Left ventricle myocardium inferior (tissue), 1 donor: ENCODE data around the gene LRRFIP1. TPM values are rescaled to one million over a fixed set of nuclear protein-coding genes. Genes with fewer than 3 reads are reported as not detected.
"Not testable (repeated sequence)": the region's sequence is repeated elsewhere in the genome, so short reads cannot be mapped to it uniquely, and the experiment has no call there.

Experiments used
- DNase-seq: peaks from one replicate; pipeline ENCODE4 v3.0.0-alpha.2; 2020
- H3K27ac ChIP-seq: fragments of 200-600 bp; replicated peaks from 2 replicates; pipeline ENCODE4 v1.8.0; 2021
- H3K27me3 ChIP-seq: fragments of 200-600 bp; 2 replicates; pipeline ENCODE4 v1.8.0; 2021; ENCODE audit warnings: low read depth
- H3K36me3 ChIP-seq: fragments of 200-600 bp; 2 replicates; pipeline ENCODE4 v1.8.0; 2021
- H3K4me1 ChIP-seq: fragments of 200-600 bp; 2 replicates; pipeline ENCODE4 v1.8.0; 2021
- H3K4me3 ChIP-seq: fragments of 200-600 bp; 2 replicates; pipeline ENCODE4 v1.8.0; 2021; ENCODE audit warnings: mild to moderate bottlenecking, moderate library complexity
- H3K9me3 ChIP-seq: fragments of 200-600 bp; replicated peaks from 2 replicates; pipeline ENCODE4 v1.8.0; 2021
- intact Hi-C: fragments of 100-400 bp; cut with micrococcal nuclease; formaldehyde crosslinking; loops from one replicate; pipeline ENCODE4 v1.11.0; 2022
- total RNA-seq: library from RNA; stranded (reverse); fragmentation: NEBNext Ultra II Directional; extraction: Animal tissue kit (Norgen Biotek cat#: 25700); gene quantifications from one replicate; pipeline ENCODE4 v1.2.1, GENCODE V29; 2021
- TF ChIP-seq, protein P1 (sequence below): fragments of 200-600 bp; IDR thresholded peaks from 2 replicates; pipeline ENCODE4 v1.8.0; 2021; ENCODE audit warnings: antibody characterized with exemption, mild to moderate bottlenecking, borderline replicate concordance
- donor health status: DM: no; HTN: yes; CAD: no; lungs with severe emphysema.

LRRFIP1 gene
- total RNA-seq, 1 donor from 2014 or later = 97.1 TPM

DNA sequence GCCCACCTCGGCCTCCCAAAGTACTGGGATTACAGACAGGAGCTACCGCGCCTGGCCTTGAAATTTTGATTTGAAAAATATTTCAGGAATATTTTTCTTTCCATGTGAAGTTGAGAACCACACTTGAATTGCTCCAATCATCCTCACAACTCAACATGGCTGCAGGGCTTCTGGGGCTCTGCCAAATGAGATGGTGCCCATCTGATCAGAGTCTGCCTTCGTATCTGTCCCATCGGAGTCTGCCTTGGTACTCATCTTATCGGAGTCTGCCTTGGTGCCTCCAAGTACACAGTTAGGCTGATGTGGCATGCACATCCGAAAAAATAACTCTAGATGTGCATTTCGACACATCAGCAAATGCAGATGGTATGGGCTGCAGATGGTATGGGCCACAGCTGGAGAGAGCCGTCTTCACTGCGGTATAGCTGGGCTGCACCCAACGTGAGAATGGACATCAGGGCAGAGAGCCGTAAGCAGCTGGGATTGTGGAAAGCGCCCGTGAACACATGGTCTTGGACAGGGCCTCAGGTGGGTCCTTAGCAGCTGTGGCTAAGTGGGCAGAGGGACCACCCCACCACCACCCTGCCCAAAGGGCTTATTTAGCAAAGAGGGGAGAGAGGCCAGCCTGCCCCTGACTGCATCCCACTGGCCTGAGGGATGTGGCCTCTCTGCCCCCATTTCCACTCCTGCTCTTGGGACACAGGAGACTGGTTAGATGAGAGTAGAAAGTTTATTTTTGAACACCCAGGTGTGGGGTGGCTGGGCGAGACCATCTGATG lies 119.1 kb downstream of the LRRFIP1 start:
- Histone ChIP-seq H3K27ac (no peak overlapping the region), H3K36me3 (peaks cover 47% of the 10 kb centered on the region), H3K4me1 (peaks cover 40% of the 10 kb centered on the region), H3K9me3 (no peaks in the 10 kb centered on the region), H3K4me3 (no peak overlapping the region), H3K27me3 (no peaks in the 10 kb centered on the region)
- TF ChIP-seq, protein P1, sequence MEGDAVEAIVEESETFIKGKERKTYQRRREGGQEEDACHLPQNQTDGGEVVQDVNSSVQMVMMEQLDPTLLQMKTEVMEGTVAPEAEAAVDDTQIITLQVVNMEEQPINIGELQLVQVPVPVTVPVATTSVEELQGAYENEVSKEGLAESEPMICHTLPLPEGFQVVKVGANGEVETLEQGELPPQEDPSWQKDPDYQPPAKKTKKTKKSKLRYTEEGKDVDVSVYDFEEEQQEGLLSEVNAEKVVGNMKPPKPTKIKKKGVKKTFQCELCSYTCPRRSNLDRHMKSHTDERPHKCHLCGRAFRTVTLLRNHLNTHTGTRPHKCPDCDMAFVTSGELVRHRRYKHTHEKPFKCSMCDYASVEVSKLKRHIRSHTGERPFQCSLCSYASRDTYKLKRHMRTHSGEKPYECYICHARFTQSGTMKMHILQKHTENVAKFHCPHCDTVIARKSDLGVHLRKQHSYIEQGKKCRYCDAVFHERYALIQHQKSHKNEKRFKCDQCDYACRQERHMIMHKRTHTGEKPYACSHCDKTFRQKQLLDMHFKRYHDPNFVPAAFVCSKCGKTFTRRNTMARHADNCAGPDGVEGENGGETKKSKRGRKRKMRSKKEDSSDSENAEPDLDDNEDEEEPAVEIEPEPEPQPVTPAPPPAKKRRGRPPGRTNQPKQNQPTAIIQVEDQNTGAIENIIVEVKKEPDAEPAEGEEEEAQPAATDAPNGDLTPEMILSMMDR = no peak
- DNase-seq = no peak
- intact Hi-C loops = loop anchor here (5.0 kb wide), 1 partner anchor 164 kb away; no protein-coding TSS in a partner anchor

DNA sequence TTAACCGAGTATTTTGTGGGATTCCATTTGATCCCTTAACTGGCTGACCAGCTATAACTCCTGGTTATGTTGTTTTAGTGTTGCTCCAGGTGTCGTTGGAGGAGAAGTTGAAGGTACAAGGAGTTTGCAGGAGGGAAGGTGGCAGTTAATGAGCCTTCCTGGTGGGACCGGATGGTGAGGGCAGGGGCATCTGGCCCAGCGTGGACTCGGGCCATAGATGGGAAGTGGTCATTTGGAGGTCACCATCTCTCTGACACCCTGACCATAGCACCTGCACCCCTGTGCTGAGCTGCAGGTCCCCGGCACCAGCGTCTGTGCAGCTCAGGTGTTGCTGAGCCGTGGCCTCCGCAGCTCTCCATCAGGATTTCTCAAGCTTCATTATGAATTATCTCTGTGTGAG lies 119.8 kb downstream of the LRRFIP1 start:
- Histone ChIP-seq H3K9me3 (no peaks in the 10 kb centered on the region), H3K36me3 (peaks cover 54% of the 10 kb centered on the region), H3K27ac (no peak overlapping the region), H3K4me3 (no peak overlapping the region), H3K4me1 (peaks cover 33% of the 10 kb centered on the region), H3K27me3 (no peaks in the 10 kb centered on the region)
- intact Hi-C loops = loop anchor here (5.0 kb wide), 1 partner anchor 165 kb away; no protein-coding TSS in a partner anchor
- TF ChIP-seq, protein P1 = no peak
- no peak for DNase-seq

DNA sequence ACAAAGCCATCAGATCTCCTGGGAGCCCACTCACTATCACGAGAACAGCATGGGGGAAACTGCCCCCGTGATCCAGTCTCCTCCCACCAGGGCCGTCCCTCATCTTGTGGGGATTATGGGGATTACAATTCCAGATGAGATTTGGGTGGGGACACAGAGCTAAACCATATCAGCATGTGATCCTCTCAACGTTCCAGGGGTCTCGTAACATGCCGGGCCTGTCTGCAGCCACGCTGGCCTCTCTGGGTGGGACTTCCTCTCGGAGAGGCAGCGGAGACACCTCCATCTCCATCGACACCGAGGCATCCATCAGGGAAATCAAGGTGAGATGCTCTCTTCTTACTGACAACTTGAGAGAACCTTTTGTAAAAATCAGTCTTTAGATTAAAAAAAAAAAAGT lies 121.6 kb downstream of the LRRFIP1 start:
- H3K4me3 ChIP-seq = no peak overlapping the region
- no peaks in the 10 kb centered on the region for H3K27me3 ChIP-seq
- peaks cover 15% of the 10 kb centered on the region for H3K4me1 ChIP-seq
- intact Hi-C loops = loop anchor here (5.0 kb wide), 1 partner anchor 167 kb away; no protein-coding TSS in a partner anchor
- H3K9me3 ChIP-seq = no peaks in the 10 kb centered on the region
- TF ChIP-seq, protein P1 = no peak
- H3K27ac ChIP-seq = no peak overlapping the region
- H3K36me3 ChIP-seq = peaks cover 72% of the 10 kb centered on the region
- DNase-seq = no peak

DNA sequence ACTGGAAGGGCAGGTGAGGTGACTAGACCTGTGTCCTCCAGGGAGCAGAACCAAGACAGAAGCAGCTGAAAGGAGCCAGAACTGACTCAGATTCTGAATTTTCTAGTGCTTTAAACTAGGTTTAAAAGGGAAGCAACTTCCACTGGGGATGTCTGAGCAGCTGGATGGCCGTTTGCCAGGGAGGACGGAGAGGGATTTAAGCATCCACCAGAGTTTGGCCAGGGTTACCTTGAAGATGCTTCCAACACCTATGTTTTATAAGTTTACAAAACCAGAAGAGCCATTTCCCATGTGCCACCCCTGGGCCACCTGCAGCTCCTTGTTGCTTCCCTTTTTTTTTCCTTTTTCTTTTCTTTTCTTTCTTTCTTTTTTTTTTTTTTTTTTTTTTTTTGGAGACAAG lies 122.6 kb downstream of the LRRFIP1 start:
- no peak for DNase-seq
- intact Hi-C loops = loop anchor here (5.0 kb wide), 1 partner anchor 168 kb away; no protein-coding TSS in a partner anchor
- H3K4me3 ChIP-seq = no peak overlapping the region
- no peaks in the 10 kb centered on the region for H3K27me3 ChIP-seq
- peaks cover 82% of the 10 kb centered on the region for H3K36me3 ChIP-seq
- no peak overlapping the region for H3K27ac ChIP-seq
- peaks cover 6% of the 10 kb centered on the region for H3K4me1 ChIP-seq
- TF ChIP-seq, protein P1 = no peak
- no peaks in the 10 kb centered on the region for H3K9me3 ChIP-seq

DNA sequence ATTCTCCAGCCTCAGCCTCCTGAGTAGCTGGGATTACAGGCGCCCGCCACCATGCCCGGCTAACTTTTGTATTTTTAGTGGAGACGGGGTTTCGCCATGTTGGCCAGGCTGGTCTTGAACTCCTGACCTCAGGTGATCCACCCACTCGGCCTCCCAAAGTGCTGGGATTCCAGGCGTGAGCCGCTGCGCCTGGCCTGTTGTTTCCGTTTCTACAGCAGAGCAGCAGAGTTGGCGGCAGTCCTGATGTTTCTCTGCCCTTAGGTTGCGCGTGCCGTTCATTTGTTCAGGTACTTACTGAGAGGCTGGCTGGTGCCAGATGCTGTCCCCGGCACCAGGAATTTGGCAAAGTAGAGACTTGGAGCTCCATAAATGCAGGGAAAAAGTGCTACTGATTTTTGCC lies 123.1 kb downstream of the LRRFIP1 start:
- H3K4me3 ChIP-seq, H3K27ac ChIP-seq, H3K4me1 ChIP-seq, DNase-seq, H3K9me3 ChIP-seq, H3K27me3 ChIP-seq, intact Hi-C loops: not testable (repeated sequence)
- H3K36me3 ChIP-seq = peaks cover 87% of the 10 kb centered on the region

DNA sequence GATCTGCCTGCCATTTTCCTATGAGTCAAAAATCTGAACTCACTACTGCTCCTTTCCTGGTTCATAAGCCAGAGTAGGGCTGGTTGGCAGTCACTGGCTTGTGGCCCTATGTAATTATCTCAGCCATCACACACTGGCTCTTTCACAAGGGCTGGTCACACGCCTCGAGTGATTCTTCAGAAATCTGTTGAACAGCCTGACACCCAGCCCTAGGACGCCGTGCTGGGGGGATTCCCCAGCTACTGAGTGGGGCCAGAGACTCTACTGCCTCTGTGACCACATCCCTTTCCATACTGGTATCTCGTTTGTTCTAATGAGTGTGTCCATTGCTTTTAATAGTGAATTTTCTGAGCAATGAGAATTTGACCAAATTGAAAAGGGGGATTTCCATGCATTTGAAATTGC lies 125.4 kb downstream of the LRRFIP1 start:
- intact Hi-C loops = no loop called here
- no peaks in the 10 kb centered on the region for H3K27me3 ChIP-seq
- H3K4me3 ChIP-seq = no peak overlapping the region
- peaks cover 3% of the 10 kb centered on the region for H3K4me1 ChIP-seq
- H3K9me3 ChIP-seq = no peaks in the 10 kb centered on the region
- no peak for DNase-seq
- no peak overlapping the region for H3K27ac ChIP-seq
- TF ChIP-seq, protein P1 = no peak
- H3K36me3 ChIP-seq = peaks cover 100% of the 10 kb centered on the region
